Stimulated activated CD4-positive, alpha-beta T cell treated with anti-CD3 and anti-CD28 coated beads, TNF-alpha, amount 100 ng/mL, for 4 hours (primary cell): ENCODE data around the gene SPEM2.

Experiments
- DNase-seq, 3 experiments: peaks; one replicate each; pipeline ENCODE4 v3.0.0-alpha.2; 2020; ENCODE audit warnings: low read depth in 3 of 3

The SPEM2 gene

DNA sequence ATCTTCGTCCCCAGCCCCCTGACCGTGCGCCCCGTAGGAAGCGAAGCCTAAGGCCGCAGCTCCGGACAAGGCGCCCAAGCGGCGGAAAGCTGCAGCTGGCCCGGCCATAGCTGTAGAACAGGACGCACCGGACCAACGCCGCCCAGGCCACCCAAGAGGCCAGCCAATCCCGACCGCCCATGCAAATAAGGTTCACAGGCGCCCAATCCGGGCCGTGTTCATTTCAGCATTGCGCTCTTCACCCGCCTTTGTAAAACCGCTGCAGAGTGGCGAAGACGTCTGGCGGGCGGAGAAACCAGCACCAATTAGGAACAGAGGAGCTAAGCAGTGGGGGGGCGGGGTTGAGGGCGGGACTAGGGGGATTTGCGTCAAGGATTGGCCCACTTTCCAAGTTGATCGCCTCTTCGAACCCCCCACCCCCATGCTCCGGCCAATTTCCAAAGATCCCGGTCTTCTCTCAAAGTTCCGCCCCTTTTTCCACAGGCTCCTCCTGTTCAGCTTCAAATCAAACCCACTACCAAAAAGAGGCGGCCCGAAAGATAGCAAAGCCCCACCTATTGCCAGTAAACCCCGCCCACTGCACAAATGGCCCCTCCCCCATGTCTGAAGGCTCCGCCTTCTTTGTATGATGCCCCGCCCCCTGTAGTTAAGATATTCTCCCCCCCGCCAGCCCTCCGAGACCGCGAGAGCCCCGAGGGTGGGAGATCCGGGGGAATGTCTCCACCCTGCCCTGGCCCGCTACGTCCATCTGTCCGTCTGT lies 21.3 kb upstream of the SPEM2 start, which contains the start of gene TMEM256:
Gene TMEM256, minus strand, starts transcription at position 121 of the 760 bp plus-strand sequence. Its CDS starts 13 bp downstream, at position 108.
- DNase-seq = peak; percentile 90 to 93 (median 91)

GRCh38 chr17:7404737-7405349 lies 20.6 kb upstream of the SPEM2 start:
- DNase-seq = no peak

DNA sequence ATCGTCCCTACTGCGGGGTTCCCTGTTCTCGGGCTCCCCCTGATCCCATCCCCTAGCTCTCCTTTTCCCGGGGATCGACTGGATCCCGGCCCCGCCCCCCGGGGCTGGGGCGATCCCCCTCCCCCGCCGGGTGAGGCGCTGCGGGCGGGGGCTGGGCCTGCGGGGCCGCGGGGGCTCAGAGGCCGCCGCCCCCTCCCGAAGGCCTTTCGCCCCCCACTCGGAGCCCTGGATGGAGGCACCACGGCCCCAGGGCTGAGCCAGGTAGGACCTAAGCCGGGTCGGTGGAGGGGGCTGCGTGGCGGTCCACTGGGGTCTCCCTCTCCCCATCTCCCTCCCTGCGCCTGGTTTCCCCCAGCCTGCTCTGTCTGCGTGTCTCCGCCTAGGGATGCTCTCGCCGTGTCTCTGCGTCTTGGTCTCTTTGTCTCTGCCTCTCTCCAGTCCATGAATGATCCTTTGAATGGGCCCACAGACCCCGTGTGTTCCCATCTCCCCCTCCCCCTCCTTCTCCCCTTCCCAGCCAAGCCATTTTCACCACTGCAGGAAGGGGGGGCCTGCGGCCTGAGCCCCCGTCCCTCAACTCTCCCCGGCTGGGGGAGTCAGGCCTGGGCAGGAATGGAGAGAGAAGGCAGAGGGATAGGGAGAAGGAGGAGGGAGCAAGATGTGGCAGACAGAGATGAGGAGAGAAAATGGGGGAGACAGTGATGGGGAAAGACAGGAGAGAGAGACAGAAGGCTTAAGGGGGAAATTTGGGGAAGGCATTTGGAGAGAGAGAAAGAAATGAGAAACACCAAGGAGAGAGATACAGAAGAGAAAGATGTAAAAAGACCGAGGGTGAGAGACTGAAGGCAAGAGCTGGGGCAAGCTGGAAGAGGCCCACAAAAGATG lies 19.8 kb upstream of the SPEM2 start:
- no peak for DNase-seq

- DNase-seq = no peak
Measured at GRCh38 chr17:7406235-7406825, 19.1 kb upstream of the SPEM2 start.

DNA sequence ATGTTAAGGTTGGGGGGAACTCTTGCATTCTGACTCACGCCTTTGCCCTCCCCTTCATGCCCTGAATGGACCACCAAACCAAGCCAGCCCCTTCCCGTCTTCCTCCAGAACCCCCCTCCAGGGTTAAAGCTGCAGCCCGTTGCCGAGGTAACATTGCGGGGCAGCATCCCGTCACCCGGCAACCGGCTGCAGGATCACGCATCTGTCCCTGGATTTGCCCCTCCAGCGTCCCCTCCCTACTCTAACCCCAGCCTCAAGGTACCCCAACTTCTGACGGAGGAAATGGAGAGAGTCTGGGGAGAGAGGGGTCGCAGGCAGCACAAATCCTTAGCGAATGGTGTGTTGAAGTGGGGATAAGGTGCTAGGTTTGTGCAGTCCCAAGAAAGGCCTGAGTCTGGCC lies 18.3 kb upstream of the SPEM2 start:
- no peak for DNase-seq

- DNase-seq = no peak
Measured at GRCh38 chr17:7407485-7408251, 17.7 kb upstream of the SPEM2 start, which contains the start of gene NLGN2. NLGN2 (plus strand) TSS chr17:7407845; CDS start chr17:7408256, 411 bp downstream.

DNA sequence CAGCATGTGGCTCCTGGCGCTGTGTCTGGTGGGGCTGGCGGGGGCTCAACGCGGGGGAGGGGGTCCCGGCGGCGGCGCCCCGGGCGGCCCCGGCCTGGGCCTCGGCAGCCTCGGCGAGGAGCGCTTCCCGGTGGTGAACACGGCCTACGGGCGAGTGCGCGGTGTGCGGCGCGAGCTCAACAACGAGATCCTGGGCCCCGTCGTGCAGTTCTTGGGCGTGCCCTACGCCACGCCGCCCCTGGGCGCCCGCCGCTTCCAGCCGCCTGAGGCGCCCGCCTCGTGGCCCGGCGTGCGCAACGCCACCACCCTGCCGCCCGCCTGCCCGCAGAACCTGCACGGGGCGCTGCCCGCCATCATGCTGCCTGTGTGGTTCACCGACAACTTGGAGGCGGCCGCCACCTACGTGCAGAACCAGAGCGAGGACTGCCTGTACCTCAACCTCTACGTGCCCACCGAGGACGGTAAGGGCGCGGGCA lies 17.1 kb upstream of the SPEM2 start:
- DNase-seq = no peak

GRCh38 chr17:7408863-7409262 lies 16.6 kb upstream of the SPEM2 start:
- DNase-seq = no peak

DNA sequence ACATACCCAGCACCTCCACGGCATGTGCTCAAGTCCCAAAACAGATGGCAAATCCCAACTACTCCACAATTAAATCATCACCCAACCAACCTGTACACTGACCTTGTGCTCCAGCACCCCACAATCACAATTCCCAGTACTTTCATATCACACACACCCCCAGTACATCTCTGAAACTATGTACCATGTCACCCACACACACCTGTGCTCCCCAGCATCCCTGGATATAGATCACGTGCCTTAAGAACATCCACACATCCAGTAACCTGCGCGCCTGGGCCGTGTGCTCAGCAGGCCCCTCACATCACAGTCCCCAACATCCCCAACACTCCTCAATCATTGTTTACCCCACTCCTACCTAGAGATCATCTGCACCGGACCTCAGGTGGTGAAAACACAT lies 15.7 kb upstream of the SPEM2 start:
- DNase-seq = no peak

DNA sequence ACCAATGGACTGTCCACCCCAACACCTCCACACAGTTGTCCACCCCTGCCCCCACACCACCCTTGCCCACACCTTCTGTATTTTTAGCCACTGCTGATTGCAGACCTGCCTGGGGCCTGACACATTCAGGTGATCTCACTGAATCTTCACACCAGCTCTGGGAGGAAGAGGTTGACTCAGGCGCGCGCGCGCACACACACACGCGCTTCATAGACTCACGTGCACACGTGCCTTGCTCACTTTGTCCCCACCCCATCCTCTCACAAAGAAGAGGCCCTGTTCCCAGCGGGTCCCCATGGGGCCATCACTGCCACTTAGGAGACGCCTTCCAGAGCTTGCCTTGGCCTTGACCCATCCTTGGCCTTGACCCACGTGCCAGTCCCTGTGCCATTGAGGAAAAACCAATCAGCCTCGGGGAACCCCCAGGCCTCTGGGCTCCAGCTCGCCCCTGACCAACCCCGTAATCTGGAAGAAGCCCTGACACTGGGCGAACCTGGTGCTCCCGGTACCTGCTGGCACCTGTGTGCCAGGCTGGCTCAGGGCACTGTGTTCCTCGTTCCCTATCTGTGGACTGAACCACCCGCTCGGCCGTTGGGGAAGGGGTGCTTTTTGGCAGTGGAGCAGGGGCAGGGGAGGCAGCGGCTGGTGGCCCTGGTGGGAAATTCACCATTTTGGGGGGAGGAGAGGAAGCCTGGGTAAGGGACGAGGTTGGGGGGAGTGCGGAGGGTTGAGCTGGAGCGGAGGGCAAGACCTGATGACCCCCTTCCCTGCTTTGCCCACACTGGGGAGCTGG lies 14.6 kb upstream of the SPEM2 start:
- DNase-seq = no peak

DNA sequence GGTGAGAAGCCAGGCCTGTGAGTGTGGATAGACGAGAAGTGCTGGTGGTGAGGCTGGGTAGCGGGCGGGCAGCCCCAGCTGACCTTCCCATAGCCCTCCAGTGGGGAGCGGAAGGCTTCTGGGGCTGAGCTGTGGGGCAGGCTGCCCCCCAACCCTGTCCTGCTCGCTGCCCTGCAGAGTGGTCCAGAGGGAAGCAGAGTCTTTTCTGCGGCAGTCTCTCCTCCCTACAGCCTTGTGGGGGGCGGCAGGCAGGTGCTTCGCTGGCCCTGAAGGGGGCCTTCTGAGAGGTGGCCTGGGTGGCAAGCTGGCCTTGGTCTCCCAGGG lies 14.0 kb upstream of the SPEM2 start:
- no peak for DNase-seq

- DNase-seq = no peak
Measured at GRCh38 chr17:7413346-7413985, 11.9 kb upstream of the SPEM2 start.

DNA sequence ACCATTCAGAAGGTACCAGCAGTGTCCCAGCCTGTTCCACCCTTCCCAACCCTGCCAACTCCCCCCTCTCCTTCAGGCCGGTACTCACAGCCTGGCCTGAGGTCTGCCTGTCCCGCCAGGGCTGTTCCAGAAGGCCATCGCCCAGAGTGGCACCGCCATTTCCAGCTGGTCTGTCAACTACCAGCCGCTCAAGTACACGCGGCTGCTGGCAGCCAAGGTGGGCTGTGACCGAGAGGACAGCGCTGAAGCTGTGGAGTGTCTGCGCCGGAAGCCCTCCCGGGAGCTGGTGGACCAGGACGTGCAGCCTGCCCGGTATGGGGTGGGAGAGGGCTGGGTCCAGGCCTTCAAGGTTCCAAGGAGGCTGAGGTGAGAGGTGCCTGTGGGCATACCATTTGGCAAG lies 10.6 kb upstream of the SPEM2 start:
- DNase-seq = no peak

GRCh38 chr17:7415784-7416183 lies 9.6 kb upstream of the SPEM2 start:
- DNase-seq = no peak

DNA sequence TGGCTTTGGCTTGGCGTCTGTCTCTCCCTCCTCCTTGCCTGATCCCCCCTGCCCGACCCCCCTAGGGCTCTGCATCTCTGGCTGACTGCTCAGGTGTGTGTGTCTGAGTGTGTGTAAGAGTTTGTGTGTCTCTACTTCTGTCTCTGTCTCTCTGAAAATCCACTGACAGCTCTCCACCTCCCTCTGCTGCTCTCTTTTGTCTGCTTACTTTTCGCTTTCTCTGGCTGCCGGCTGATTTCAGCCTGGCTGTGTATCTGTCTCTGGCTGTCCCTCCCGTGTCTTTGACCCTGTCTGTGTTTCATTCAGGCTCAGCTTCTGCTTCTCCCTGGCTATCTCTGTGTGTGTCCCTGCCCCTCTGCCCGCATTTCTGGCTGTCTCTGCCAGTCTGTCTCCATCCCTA lies 9.1 kb upstream of the SPEM2 start:
- DNase-seq = no peak

DNA sequence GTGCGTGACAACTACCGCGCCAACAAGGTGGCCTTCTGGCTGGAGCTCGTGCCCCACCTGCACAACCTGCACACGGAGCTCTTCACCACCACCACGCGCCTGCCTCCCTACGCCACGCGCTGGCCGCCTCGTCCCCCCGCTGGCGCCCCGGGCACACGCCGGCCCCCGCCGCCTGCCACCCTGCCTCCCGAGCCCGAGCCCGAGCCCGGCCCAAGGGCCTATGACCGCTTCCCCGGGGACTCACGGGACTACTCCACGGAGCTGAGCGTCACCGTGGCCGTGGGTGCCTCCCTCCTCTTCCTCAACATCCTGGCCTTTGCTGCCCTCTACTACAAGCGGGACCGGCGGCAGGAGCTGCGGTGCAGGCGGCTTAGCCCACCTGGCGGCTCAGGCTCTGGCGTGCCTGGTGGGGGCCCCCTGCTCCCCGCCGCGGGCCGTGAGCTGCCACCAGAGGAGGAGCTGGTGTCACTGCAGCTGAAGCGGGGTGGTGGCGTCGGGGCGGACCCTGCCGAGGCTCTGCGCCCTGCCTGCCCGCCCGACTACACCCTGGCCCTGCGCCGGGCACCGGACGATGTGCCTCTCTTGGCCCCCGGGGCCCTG lies 8.3 kb upstream of the SPEM2 start:
- DNase-seq = no peak

DNA sequence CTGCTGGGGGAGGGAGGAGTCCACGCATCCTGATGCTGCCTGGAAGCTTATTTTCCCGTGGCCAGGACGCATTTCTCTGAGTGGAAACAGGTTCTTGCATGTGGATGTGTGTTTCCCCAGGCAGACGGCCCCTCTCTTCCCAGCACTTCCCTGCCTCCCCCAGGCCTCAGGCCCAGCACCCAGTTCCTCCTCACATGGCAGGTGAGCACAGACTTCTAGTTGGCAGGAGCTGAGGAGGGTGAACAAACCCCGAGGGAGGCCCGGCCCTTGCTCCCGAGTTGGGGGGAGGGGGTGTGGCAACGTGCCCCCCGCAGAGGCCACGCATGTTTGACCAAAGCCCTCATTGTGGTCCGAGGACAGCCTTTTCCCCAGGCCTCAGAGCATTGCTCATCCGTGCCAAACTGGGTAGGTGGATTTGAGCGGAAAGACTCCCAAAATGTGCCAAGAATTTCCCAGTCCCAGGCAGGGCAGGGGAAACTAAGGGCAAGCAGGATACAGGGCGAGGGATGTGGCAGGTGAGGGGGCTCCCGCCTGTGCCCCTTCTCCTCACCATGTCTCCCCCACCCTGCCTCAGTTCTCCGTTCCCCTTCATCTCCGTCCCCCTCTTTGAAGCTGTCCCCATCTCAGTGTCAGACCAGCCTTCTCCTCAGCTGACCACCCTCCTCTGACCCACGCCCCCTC lies 6.8 kb upstream of the SPEM2 start:
- DNase-seq = no peak

DNA sequence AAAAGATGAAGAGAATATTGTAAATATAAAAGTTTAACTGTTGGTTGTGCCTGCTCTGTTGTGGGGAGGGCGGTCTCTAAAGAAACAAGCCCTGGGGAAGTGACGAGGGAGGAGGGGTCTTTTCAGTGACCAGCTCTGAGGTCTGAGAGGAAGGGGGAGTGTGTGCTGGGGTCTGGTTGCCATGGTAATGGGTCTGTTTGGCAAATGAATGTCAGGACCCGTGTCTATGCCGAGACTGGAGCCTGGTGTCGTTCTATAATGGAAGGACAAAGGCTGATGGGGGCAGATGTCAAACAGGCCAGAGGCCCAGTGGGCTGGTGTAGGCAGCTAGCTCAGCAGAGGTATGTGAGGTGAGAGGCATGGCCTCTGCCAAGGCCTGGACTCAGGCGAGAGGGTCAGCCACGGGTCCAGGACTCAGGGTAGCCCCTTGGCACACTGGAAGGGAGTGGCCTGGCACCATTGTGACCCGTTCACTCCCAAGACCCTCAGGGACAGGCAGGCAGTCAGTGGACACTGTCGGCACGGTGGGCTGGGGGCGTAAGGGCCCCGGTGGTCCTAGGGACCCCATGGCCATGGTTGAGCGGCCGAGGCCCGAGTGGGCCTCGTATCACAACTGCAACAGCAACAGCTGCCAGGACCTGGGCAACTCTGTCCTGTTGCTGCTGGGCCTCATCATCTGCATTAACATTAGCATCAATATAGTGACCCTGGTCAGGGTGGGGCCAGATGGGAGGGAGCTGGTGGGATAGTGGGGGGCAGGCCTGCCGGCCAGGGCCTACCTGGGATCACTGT lies 5.4 kb upstream of the SPEM2 start, which contains the start of gene SPEM1:
Gene SPEM1, plus strand, starts transcription at position 506 of the 792 bp plus-strand sequence. Its CDS starts 61 bp downstream, at position 567.
- DNase-seq = no peak
